IPS-18c (cell line): ENCODE data around the gene PAFAH2.

Experiments
- H3K4me3 ChIP-seq: 2 replicates; pipeline ENCODE4 v1.7.0; 2013; ENCODE audit warnings: low read depth, mild to moderate bottlenecking, low read length, moderate library complexity; ENCODE audit not compliant: insufficient read depth
- H3K9me3 ChIP-seq: one replicate; pipeline ENCODE4 v1.6.1; 2013; ENCODE audit warnings: mild to moderate bottlenecking, low read length, moderate library complexity; ENCODE audit not compliant: control insufficient read depth, insufficient read depth

PAFAH2 gene

DNA sequence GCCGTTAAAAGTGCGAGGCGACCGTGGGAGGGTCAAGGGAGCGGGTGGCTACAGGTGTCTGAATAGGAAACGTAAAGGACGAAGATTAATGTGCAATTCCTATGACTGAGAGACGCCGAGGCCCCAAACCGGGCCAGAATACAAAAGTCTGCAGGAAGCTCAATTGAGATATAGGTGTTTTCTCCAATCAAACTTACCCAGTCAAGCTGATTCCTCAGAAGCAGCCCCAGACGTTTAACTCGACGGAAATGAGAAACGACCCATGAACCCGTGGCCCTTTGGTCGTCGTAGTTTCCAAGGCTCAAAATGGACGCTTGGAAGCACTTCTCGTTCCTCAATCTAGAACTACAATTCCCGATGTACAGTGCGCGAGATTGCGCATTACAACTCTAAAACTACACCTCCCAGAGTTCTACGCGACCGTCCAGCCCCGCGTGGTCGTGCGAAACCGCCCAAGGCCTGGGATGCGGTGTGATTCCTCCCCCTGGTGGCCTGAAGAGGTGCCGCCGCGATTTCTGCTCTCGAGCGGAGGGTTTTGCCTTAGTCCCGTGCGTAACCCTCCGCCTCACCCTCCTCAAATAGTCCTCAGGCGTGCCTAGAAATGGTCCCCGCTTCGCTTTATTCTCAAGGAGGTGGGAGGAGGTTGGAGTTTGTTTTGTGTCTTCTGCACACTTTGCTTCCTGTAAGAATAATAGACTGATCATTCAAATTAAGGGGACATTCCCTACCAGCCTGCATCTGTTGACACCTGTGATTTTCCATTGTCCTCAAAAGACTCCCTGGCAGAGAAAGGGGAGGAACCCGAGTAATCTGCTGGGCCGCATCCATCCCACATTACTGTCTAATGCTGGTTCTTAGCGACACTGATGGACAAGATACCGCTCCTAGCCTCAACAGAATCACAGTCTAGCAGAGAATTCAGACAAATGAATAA, at the start of gene PAFAH2:
TSS of gene PAFAH2 (minus strand) at position 236 of the 934 bp plus-strand sequence. CDS start 7,247 bp downstream, outside the sequence.
- Histone ChIP-seq H3K4me3 (peak within 1 kb of the TSS; percentile 83), H3K9me3 (no peaks in the 10 kb centered on the region)

DNA sequence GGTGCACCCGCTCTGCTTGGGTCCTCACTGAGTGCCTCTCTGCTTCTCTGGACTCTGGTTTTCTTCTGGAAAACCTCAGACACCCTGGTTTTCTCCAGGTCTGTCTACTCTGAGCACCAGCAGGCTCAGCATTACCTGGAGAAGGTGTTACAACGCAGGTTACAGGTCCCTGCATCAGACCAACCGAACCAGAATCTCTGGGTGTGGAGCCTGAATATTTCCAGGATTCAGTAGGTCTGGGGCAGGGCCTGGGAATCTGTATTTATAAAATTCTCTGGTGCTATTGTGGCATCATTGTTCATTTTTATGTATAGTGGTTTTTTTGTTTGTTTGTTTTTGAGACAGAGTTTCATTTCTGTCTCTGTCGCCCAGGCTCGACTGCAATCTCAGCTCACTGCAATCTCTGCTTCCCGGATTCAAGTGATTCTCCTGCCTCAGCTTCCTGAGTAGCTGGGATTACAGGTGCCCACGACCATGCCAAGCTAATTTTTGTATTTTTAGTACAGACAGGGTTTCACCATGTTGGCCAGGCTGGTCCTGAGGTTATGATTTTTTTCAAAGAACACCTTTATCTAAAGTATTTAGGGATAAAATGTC, 49.5 kb upstream of the PAFAH2 start:
- H3K9me3 ChIP-seq = no peaks in the 10 kb centered on the region
- H3K4me3 ChIP-seq = no peak overlapping the region

DNA sequence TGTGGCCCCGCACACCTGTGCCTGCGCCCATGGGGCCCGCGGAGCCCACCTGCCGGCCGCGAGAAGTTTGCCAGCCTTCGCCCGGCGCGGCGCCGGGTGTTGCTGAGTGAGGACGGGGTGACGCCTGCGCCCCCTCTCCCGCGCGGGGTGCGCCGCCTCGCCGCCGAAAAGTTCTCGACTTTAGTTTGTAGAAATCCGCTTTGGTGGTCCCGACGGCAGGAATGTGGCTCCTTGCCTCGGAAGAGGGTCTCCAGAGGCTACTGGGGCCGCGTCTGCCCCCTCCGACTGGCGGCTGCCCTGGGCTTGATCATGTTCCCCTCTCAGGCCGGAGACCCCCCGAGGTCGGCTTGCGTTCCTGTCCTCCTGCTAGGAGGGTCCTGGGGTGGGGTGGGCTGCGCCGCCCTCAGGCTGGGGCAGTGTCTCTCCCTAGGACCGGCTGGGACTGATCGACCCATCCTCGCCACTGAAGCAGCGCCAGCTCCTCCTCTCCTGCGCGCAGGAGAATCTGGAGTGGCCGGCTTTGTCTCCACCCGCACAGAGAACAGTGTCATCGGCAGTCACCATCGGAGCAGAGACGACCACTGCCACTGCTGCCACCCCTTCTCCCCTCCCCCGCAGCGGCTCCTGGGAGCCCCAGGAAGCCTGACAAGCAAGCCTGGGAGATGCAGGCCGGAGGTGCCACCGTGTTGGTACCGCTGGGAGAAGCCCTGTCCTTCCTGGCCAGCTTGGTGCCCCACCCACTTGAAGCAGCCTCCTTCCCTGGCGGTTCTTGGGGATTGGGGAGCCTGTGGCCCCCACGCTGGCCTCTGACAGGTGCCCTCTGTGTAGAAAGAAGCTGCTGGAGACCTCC, 48.6 kb upstream of the PAFAH2 start:
- H3K9me3 ChIP-seq = no peaks in the 10 kb centered on the region
- peak overlapping the region; percentile 49 for H3K4me3 ChIP-seq

DNA sequence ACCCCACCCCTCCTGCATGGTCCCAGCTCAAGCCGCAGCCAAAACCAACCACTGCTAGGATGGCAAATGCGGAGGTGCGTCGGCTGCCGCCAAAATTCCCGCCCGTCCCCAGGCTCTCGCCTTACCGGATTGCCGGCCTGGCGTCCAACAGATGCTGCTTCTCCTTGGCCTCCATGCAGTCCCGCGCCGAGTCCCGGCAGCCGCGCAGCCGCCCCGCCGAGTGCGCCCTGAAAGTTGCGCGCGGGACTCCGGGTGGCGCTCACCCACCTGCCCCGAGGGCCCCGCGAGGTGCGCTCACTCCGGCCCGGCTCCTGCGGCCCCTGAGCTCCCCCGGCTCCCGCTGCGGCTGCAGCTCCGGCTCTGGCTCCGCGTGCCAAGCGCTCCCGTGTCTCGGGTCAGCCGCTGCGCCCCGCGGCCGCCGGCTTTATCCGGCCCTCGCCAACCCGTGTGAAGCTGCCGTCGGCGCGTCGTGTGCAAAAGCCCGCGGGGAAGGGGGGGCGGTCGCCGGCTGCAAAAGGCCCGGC, 47.9 kb upstream of the PAFAH2 start, which contains the start of gene SLC30A2:
TSS of gene SLC30A2 (minus strand) at position 397 of the 524 bp plus-strand sequence. CDS start at position 175, 222 bp downstream.
- H3K9me3 ChIP-seq = no peaks in the 10 kb centered on the region
- peak within 1 kb of the TSS; percentile 49 for H3K4me3 ChIP-seq

DNA sequence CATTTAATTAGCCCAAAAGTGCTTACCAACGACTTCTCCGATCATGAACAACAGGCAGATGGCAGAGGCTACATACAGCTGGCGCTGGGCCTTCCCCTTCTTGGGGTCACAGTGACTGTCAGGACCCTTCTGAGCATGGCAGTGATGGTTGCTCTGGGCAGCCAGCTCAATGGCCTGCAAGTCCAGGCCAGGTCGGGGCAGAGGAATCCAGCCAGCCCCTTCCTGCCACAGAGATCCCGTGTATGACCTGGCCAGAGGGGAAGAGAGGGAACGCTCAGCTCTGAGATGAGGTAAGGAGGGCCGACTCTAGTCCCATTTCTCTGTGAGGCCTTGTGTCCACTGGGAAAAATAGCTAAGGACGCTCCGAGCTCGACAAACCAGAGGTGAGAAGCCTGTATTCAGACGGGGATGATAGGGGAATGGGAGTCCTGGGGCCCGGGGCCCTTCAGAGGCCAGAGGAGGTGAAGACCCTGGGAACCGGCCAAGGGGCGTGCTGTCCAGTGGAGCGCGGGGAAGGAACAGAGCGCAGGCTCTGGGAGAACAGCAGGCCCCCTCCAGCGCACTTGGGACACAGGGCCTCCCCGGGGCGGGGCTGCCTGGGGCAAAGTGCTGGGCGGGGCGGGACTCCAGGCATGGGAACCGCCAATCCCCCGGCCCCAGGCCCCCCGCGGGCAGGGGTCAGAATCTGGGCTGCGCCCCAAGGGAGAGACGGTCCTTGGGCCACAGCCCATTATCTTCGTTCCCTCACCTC, 47.3 kb upstream of the PAFAH2 start:
- Histone ChIP-seq H3K9me3 (no peaks in the 10 kb centered on the region), H3K4me3 (peak overlapping the region; percentile 49)

DNA sequence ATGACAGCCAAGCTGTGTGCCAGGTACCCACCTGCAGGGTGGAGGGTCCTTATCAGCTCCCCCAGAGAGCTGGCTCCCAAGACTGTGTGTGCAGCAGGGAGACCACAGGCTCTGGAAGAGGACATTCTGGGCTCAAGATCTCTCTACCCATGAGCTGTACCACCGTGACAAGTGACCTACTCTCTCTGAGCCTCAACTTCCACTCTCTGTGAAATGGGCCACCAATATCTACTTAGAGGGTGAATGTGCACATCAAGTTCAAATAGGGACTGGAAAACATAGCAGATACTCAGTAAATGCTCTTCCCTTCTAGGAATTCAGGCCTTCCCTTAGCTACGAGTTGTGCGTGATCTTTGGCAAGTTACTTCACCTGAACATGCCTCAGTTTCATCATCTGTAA, 46.6 kb upstream of the PAFAH2 start:
- Histone ChIP-seq H3K9me3 (no peaks in the 10 kb centered on the region), H3K4me3 (no peak overlapping the region)

- Histone ChIP-seq H3K4me3 (no peak overlapping the region), H3K9me3 (no peaks in the 10 kb centered on the region)
Measured at GRCh38 chr1:26043765-26044164, 45.9 kb upstream of the PAFAH2 start.

- no peaks in the 10 kb centered on the region for H3K9me3 ChIP-seq
- no peak overlapping the region for H3K4me3 ChIP-seq
Measured at GRCh38 chr1:26041978-26042377, 44.1 kb upstream of the PAFAH2 start.

GRCh38 chr1:26041401-26041800, 43.5 kb upstream of the PAFAH2 start:
- H3K4me3 ChIP-seq = no peak overlapping the region
- no peaks in the 10 kb centered on the region for H3K9me3 ChIP-seq

GRCh38 chr1:26038904-26039303, 41.0 kb upstream of the PAFAH2 start:
- Histone ChIP-seq H3K4me3 (no peak overlapping the region), H3K9me3 (no peaks in the 10 kb centered on the region)

GRCh38 chr1:26038477-26038876, 40.6 kb upstream of the PAFAH2 start:
- no peaks in the 10 kb centered on the region for H3K9me3 ChIP-seq
- no peak overlapping the region for H3K4me3 ChIP-seq

GRCh38 chr1:26037904-26038303, 40.0 kb upstream of the PAFAH2 start:
- no peaks in the 10 kb centered on the region for H3K9me3 ChIP-seq
- no peak overlapping the region for H3K4me3 ChIP-seq

GRCh38 chr1:26036756-26037281, 39.0 kb upstream of the PAFAH2 start:
- Histone ChIP-seq H3K9me3 (no peaks in the 10 kb centered on the region), H3K4me3 (no peak overlapping the region)

- peak overlapping the region; percentile 93 for H3K4me3 ChIP-seq
Measured at GRCh38 chr1:26035959-26036755, 38.3 kb upstream of the PAFAH2 start.

GRCh38 chr1:26035203-26035958, 37.5 kb upstream of the PAFAH2 start:
- peak overlapping the region; percentile 93 for H3K4me3 ChIP-seq

More at GRCh38 chr1:26035959-26036755, 38.3 kb upstream of the PAFAH2 start:
- H3K9me3 ChIP-seq = no peaks in the 10 kb centered on the region

More at GRCh38 chr1:26035203-26035958, 37.5 kb upstream of the PAFAH2 start:
- H3K9me3 ChIP-seq = no peaks in the 10 kb centered on the region
